NCI-H1436 treated with DMSO at 0.1 percent for 48 hours (cell line): Measurements from ENCODE around the gene DUSP3.

ENCODE experiments used
- DNase-seq: peaks from one replicate; lab custom pipeline; 2025; lab: John Stamatoyannopoulos, UW

Gene DUSP3

DNA sequence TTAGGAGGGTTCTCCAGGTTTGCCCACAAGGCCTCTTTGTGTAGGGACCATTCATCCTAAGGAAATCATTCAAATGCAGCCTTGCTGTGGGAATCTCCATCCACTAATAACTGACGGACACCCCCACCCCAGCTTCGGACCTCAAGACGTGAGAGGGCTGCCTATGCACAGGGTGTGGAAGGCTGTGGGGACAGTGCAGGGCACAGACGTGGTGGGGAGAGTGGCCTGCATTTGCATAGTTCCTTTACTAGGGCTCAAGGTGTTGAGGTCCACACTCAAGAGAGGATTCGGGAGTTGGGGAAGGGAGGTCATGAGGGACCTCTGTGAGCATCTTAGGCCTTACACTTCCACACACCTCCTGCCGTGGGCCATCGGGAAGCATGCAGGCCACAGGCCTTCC, 9.8 kb downstream of the DUSP3 start:
- no peak for DNase-seq

DNA sequence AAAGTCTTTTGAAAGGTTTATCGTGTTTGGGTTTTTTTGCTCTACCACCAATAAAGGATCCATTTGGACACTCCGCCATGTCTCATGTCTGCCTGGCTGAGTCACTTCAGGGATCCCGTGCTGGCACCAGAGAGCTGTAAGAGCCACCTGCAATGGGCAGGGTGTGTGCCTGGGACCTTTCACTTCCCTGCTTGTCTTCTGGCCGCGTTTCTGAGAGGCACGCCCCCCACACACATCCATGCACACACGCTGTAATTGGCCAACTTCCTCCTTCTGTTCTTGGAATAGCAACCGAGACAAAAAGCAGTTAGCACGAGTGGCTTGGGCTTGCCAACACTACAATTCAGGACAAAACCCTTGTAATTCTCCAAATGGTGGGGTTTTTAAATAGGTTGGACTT, 10.4 kb downstream of the DUSP3 start:
- no peak for DNase-seq

- DNase-seq: no peak
Measured at GRCh38 chr17:43767713-43768059, 11.1 kb downstream of the DUSP3 start.

DNA sequence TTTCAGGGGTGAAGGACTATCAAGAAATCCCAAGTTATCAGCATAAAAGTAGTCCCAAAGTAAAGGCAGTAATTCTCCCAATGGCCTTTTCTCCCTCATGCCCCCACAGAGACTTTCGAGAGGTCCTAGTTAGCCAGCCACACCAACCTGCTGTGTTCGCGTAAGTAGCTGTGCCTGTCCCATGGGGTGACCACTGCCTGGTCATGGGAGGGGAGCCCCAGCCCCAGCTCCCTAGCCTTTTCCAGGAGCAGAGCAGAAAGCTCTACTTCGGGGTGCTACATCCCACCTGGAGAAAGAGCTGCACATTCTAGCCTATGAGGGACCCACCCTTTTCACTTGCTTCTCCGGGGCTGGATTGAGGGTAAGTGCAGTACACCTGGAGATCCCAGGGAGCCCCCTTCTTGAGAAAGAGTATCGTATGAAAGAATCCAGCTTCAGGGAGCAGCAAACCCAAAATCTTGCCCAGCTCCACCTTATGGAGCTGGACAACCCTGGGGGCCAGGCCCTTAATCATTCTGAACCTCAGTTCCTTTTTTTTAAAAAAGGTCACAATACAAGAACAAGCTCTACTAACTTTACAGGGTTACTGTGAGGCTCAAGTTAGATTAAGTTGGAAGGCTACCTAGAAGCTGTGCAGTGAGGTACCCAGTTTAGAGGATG, 11.6 kb downstream of the DUSP3 start:
- DNase-seq: no peak

DNA sequence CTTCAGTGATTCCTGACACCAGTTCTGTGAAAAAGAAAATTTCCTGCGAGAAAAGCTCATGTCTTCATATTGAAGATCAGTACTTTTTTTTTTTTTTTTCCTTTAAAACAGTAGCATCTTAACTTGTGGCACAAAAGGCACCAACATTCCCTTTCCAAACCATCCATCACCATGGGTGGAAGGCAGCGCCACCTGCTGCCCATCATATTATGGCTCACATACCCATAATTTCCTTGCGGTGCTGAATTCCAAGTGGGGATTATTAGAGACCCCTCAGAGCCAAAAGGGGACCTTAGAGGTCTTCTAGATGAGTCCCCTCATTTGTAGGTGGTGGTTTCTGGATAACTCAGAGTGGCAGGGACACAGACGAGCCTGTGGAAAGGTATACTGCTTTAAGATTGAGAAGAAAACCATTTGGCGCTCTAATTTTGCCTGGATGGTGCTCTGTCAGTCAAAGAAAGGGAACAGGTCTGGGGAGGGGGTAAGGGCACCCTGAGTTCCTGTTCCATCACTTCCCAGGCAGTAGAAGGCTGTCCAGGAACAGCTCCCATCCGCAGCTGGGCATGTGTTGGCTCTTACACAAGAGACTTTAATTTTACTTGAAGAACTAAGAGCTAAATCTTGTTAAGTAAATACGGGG, 12.2 kb downstream of the DUSP3 start:
- DNase-seq: no peak

DNA sequence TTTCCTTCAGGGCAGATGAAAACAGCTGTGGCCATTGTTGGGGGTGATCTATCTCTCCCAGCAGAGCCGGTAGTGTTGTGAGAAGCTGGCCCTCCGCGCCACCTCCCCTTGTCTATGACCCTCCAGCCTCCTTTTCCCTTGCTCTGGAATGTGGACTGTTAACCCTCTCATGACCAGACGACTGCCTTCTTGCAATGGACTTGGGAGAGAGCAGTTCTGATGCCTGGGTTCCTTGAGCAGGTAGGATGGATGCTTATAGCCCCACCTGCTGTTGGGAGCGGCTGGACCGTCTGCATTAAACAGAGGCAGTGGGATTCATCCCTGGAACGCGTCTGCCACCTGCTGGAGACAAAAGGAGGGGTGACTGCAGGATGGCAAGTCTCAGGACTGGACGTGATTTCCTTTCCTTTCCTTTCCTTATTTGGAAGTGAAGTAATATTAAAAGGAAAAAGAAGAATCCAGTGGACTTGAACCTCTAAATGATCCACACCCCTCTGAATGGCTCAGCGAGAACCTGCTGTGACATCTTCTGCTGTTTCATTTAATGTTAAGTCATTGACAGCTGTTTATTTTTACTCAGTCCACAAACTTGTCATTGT, 18.4 kb downstream of the DUSP3 start:
- DNase-seq: peak; percentile 63

GRCh38 chr17:43759836-43760235, 18.9 kb downstream of the DUSP3 start:
- no peak for DNase-seq

DNA sequence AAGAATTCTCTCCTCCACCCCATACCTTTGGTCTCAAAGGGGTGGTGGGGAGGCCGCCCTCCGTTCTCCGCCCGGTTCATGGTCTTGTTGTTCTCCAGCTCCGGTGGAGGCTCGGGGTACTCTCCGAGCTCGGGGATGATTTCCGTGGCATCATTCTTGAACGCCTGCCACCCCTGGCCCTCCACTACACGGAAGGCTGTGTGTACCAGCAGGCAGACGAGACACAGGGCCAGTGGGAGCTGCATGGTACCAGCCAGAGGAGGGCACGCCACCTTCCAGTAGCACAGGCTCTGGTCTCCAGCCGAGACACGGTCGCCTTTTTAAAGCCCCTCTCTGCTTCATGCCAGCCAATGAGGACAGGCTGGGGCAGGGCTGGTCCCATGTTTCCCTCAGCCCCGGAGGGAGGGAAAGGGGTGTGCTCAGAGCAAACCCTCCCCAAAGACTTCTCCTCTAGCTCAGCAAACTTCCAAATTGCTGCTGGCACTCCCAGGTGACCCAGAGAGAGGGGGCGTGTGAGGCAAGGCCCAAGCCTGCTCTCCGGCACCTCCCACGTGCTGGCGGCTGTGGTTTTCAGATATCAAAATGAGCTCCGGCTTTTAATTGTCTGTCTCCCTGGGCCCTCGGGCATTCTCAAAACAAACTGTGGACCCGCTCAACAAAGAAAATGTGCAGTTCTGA, 20.1 kb downstream of the DUSP3 start, which contains the start of gene SOST:
SOST (minus strand) TSS at position 295 of the 678 bp plus-strand sequence; CDS start at position 245, 50 bp downstream.
- DNase-seq: no peak

DNA sequence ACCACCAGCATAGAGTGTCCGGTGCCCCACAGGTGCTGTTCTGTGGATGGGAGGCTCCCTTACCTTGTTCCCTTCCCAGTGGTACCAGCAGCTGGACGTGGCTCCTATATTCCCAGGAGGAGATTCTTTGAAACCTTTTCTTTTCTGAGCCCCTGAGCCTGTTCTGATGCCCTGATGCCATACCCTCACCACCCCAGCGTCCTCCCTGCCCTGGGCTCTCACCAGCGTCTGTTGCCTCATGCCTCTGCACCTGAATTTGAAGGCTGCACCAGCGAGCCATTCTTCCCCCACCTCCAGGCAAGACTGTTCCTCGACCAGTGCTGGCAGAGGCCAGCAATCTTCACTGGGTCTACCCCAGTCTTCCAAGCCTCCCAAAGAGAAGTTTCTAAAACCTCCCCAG, 20.7 kb downstream of the DUSP3 start:
- no peak for DNase-seq

DNA sequence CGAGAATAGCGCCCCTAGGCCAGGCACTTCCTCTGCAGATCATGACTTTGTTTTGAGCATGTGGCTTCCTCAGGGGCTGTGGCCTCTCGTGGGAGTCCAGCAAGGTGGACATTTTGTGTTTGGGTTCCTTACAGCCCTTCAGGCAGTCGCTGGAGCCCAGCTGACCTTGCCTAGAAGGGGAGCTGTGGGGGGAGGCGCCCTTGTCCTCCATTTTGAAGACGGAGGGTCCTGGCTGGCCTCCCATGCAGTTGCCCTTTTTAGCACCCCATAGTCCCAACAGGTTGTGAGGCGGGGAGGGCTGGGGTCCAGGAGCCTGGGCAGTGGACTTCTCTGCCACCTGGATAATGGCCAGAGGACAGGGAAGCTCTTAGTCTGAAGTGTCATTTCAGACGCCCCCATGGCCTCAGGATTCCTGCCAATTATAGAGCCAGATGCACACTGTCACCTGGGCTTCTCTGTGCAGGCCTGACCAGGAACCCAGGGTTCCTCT, 21.6 kb downstream of the DUSP3 start:
- DNase-seq: no peak

DNA sequence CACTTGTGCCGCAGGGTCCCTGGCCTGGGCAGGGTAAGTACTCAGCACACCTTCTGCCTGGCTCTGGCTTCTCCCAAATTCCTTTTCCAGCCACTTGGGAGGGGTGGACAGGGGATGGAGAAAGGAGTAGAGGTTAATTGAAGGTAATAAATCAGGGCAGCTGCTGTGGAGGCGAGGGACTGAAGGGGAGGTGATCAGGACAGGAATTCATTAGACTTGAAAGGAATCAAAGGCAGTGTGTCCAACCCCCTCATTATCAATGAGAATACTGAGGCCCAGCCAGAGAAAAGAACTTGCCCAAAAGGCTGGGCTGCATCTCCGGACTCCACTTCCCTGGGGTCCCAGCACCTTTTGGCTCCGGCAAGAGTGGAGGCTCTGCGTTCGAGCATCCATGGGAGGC, 22.6 kb downstream of the DUSP3 start:
- no peak for DNase-seq

DNA sequence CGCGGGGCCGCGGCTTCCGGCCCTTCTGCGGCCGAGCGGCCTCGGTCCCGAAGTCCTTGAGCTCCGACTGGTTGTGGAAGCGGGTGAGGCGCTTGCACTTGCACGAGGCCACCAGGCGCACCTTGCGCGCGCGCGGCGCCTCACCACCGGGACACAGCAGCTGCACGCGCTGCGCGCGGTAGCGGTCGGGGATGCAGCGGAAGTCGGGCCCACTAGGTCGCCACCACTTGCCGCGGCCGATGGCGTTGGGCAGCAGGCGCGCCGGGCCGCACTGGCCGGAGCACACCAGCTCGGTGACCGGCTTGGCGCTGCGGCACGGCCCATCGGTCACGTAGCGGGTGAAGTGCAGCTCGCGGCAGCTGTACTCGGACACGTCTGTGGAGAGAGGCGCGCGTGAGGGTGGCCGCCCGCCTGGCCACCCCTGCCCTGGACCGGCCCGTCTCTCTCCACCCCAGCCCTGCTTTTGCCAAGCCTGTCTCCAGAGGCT, 23.3 kb downstream of the DUSP3 start:
- no peak for DNase-seq

DNA sequence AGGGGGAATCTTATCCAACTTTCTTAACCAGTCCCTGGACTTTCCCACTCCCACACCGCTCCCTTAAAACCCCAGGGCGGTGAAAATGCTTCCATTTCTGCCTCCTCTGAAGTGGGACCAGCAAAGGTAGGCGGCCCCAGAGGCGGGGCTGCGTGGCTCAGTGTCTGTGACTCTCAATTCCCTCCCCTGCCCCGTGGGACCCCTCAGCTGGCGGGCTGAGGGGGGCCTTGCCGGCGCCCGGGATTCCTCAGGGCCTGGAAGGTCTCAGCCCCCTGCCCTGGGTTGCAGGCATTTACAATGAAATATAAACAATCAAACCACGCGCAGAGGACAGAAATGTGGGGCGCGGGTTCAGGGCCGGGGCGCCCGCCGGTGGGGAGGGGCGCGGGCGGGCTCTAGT, 23.8 kb downstream of the DUSP3 start:
- DNase-seq: no peak

- DNase-seq: no peak
Measured at GRCh38 chr17:43753493-43754129, 25.2 kb downstream of the DUSP3 start.

GRCh38 chr17:43750153-43750552, 28.6 kb downstream of the DUSP3 start:
- DNase-seq: no peak

GRCh38 chr17:43745541-43745940, 33.2 kb downstream of the DUSP3 start:
- DNase-seq: no peak

- DNase-seq: no peak
Measured at GRCh38 chr17:43741636-43742035, 37.1 kb downstream of the DUSP3 start.

DNA sequence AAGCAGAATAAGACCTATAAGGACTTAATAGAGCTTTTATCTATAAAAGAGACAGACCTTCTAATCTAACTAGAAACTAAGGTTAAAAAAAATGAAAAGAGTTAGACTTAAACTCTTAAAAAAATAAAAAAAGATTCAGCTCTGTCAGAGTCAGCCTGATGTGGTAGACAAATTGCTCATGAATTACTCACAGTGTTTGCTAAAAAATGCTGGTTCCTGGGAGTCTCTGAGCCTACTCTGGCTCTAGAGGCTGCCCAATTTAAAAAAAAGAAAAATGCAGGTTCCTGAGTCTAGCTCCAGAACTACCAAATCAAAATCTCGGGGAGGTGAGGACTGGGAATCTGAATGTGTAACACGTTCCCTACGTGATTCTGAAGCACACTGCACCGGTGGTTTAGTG, 38.2 kb downstream of the DUSP3 start:
- no peak for DNase-seq

GRCh38 chr17:43737722-43738121, 41.1 kb downstream of the DUSP3 start:
- DNase-seq: no peak

DNA sequence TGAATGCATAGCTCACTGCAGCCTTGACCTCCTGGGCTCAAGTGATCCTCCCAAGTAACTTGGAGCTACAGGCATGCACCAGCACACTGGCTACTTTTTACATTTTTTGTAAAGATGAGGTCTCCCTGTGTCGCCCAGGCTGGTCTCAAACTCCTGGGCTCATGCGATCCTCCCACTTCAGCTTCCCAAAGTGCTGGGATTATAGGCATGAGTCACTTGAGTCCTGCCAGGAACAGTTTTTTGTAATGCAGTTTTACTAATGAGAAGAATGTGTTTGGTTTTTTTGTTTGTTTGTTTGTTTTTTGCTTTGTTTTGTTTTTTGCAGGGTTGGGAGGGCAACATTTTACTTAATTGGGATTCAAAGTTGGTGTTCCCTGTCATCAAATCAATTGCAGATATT, 42.4 kb downstream of the DUSP3 start:
- no peak for DNase-seq

DNA sequence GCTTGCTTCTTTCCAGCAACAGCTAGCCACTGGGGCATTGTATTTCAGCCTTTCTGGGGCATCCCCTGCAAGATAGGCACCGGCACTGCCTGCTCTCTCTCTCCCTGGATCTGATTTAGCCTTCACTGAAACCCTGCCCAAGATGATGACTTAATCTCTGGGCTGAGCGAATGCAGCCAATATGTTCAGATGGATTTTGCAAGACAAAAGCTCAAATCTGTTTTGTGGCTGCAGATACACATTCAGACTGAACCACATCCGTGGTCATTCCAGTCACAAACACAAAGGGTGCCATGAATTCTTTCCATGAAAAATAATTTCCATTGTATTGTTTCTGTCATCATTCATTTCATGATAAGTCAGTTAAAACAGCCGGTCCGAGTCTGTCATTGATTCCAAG, 44.4 kb downstream of the DUSP3 start:
- DNase-seq: no peak

DNA sequence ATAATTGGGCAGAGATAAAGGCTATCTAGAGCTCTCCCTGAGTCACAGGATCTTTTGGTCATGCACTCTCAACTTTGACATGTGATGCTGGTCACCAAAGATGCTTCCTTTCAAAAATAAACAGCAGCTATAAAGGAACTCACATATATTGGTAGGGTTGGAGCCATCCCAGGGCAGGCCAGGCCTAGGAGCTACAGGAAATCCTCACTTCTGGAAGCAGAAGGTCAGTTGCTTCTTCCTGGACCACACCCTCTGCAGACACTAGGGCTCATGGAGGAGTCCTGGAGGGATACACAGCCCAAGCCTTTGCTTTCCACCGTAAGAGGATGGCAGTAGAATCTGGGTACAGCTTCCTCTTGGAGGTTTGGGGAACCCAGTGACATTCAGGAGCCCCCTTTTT, 44.8 kb downstream of the DUSP3 start:
- DNase-seq: no peak
